ENCODE data around the gene PLXNA4.

The PLXNA4 gene

GRCh38 chr7:132102391-132102790, 473.9 kb downstream of the PLXNA4 start:
- DNase-seq (ENCODE audit: low read depth in 2 of 3, low spot score in 2 of 3), result no peak

GRCh38 chr7:132100981-132101380, 475.3 kb downstream of the PLXNA4 start:
- no peak for DNase-seq (ENCODE audit: low read depth in 2 of 3, low spot score in 2 of 3)

GRCh38 chr7:132100483-132100882, 475.8 kb downstream of the PLXNA4 start:
- no peak for DNase-seq (ENCODE audit: low read depth in 2 of 3, low spot score in 2 of 3)

GRCh38 chr7:132099163-132099562, 477.1 kb downstream of the PLXNA4 start:
- DNase-seq (ENCODE audit: low read depth in 2 of 3, low spot score in 2 of 3), result no peak

- DNase-seq (ENCODE audit: low read depth in 2 of 3, low spot score in 2 of 3), result no peak
Measured at GRCh38 chr7:132098327-132098726, 477.9 kb downstream of the PLXNA4 start.

- DNase-seq (ENCODE audit: low read depth in 2 of 3, low spot score in 2 of 3), result no peak
Measured at GRCh38 chr7:132097550-132098134, 478.6 kb downstream of the PLXNA4 start.

- DNase-seq (ENCODE audit: low read depth in 2 of 3, low spot score in 2 of 3), result no peak
Measured at GRCh38 chr7:132095111-132095765, 481.0 kb downstream of the PLXNA4 start.

- DNase-seq (ENCODE audit: low read depth in 2 of 3, low spot score in 2 of 3), result no peak
Measured at GRCh38 chr7:132092106-132092505, 484.2 kb downstream of the PLXNA4 start.

- no peak for DNase-seq (ENCODE audit: low read depth in 2 of 3, low spot score in 2 of 3)
Measured at GRCh38 chr7:132091706-132092105, 484.6 kb downstream of the PLXNA4 start.

- no peak for DNase-seq (ENCODE audit: low read depth in 2 of 3, low spot score in 2 of 3)
Measured at GRCh38 chr7:132090444-132090843, 485.8 kb downstream of the PLXNA4 start.

GRCh38 chr7:132089356-132089755, 486.9 kb downstream of the PLXNA4 start:
- no peak for DNase-seq (ENCODE audit: low read depth in 2 of 3, low spot score in 2 of 3)

- no peak for DNase-seq (ENCODE audit: low read depth in 2 of 3, low spot score in 2 of 3)
Measured at GRCh38 chr7:132087421-132087820, 488.8 kb downstream of the PLXNA4 start.

- no peak for DNase-seq (ENCODE audit: low read depth in 2 of 3, low spot score in 2 of 3)
Measured at GRCh38 chr7:132084776-132085388, 491.4 kb downstream of the PLXNA4 start.

GRCh38 chr7:132083537-132084123, 492.6 kb downstream of the PLXNA4 start:
- DNase-seq (ENCODE audit: low read depth in 2 of 3, low spot score in 2 of 3), result no peak

- no peak for DNase-seq (ENCODE audit: low read depth in 2 of 3, low spot score in 2 of 3)
Measured at GRCh38 chr7:132083126-132083525, 493.1 kb downstream of the PLXNA4 start.

- DNase-seq (ENCODE audit: low read depth in 2 of 3, low spot score in 2 of 3), result no peak
Measured at GRCh38 chr7:132082394-132082793, 493.9 kb downstream of the PLXNA4 start.

- no peak for DNase-seq (ENCODE audit: low read depth in 2 of 3, low spot score in 2 of 3)
Measured at GRCh38 chr7:132081686-132082085, 494.6 kb downstream of the PLXNA4 start.

GRCh38 chr7:132080967-132081668, 495.2 kb downstream of the PLXNA4 start:
- no peak for DNase-seq (ENCODE audit: low read depth in 2 of 3, low spot score in 2 of 3)

- DNase-seq (ENCODE audit: low read depth in 2 of 3, low spot score in 2 of 3), result no peak
Measured at GRCh38 chr7:132080467-132080866, 495.8 kb downstream of the PLXNA4 start.

GRCh38 chr7:132078891-132079735, 497.2 kb downstream of the PLXNA4 start:
- no peak for DNase-seq (ENCODE audit: low read depth in 2 of 3, low spot score in 2 of 3)
